Heart right ventricle (tissue), 16 donors: Measurements from ENCODE around the gene SMG6. TPM values are rescaled to one million over a fixed set of nuclear protein-coding genes. Genes with fewer than 3 reads are reported as not detected.

Source experiments
- ATAC-seq, 8 donors: fragments of 200-7000 bp; cut with Tn5 transposase; one replicate each; pipeline ENCODE4 v1.9.1; 2020; ENCODE audit warnings: mild to moderate bottlenecking in 8 of 8, moderate library complexity in 8 of 8, moderate number of reproducible peaks in 1 of 8
- DNase-seq, 2 donors: peaks; one replicate each; pipeline ENCODE4 v3.0.0-alpha.2; 2020
- H3K27ac ChIP-seq, 10 donors: fragments of 200-600 bp; sonication (generic) in 2 of 10; one replicate each; pipeline versions ENCODE4 v1.5.0 to v1.8.0; 2020 to 2022; ENCODE audit warnings: mild to moderate bottlenecking in 3 of 10
- H3K27me3 ChIP-seq, 7 donors: fragments of 200-600 bp; one replicate each; pipeline ENCODE4 v1.8.0; 2021 to 2022; ENCODE audit warnings: mild to moderate bottlenecking in 2 of 7
- H3K36me3 ChIP-seq, 9 donors: fragments of 200-600 bp; sonication (generic) in 1 of 9; one replicate each; pipeline versions ENCODE4 v1.5.0 to v1.8.0; 2020 to 2022; ENCODE audit warnings: mild to moderate bottlenecking in 2 of 9
- H3K4me1 ChIP-seq, 9 donors: fragments of 200-600 bp; sonication (generic) in 1 of 9; one replicate each; pipeline versions ENCODE4 v1.5.0 to v1.8.0; 2020 to 2022; ENCODE audit warnings: mild to moderate bottlenecking in 4 of 9
- H3K4me3 ChIP-seq, 10 donors: fragments of 200-600 bp; sonication (generic) in 2 of 10; one replicate each; pipeline versions ENCODE4 v1.5.0 to v1.8.0; 2020 to 2022; ENCODE audit warnings: mild to moderate bottlenecking in 7 of 10, moderate library complexity in 2 of 10
- H3K9me3 ChIP-seq, 11 donors: fragments of 200-600 bp in 10 of 11; sonication (generic) in 2 of 11; one replicate each; pipeline versions ENCODE4 v1.5.0 to v1.8.0; 2013 to 2022; ENCODE audit warnings: mild to moderate bottlenecking in 2 of 11, control low read depth in 1 of 11, moderate library complexity in 1 of 11
- CTCF ChIP-seq, 9 donors: fragments of 200-600 bp; sonication (generic) in 2 of 9; IDR thresholded peaks; one replicate each; pipeline versions ENCODE4 v1.5.0 to v1.8.0; 2021 to 2022; ENCODE audit warnings: antibody characterized with exemption in 9 of 9, mild to moderate bottlenecking in 5 of 9, moderate library complexity in 1 of 9
- WGBS, 2 donors: extraction: QIAGEN DNeasy Blood & Tissue Kit; methylation state at CpG; one replicate each; pipeline ENCODE4 v1.1.7; 2013; ENCODE audit warnings: inconsistent platforms in 1 of 2; 5-methylcytosine and 5-hydroxymethylcytosine counted together
- intact Hi-C, 10 donors: fragments of 100-400 bp; cut with DNase I; formaldehyde crosslinking; loops; one replicate each; pipeline versions ENCODE4 v1.11.1 to v1.14.2; 2022
- polyA plus RNA-seq, 2 donors: library from polyadenylated mRNA; stranded (reverse); fragments of 200-250 nt; gene quantifications; one replicate each; pipeline ENCODE4 v1.2.3, GENCODE V29; 2013
- total RNA-seq, 10 donors: library from RNA; stranded (reverse); fragmentation: NEBNext Ultra II Directional in 3 of 10; extraction: Animal tissue kit (Norgen Biotek cat#: 25700) in 3 of 10; gene quantifications; one replicate each; pipeline versions ENCODE4 v1.2.1 to v1.2.4, GENCODE V29; 2021 to 2023
- donor health status: Arrhythmogenic right ventricular cardiomyopathy.
- donor health status: ischemic (EF 13 %, LVEDD 7.1; RV severe dilation, severe dysfunction).
- donor health status: healthy with polysubstance abuse.
- donor health status: DM: no; HTN: yes; CAD: no.
- donor health status: DM: no; HTN: no; CAD: no.
- donor health status: ischemic (EF 25% LVEDD 6.9; RV normal size, moderate dysfunction).
- donor health status: ischemic (EF 25% LVEDD 5.7; RV mildly dilated, moderate dysfunction).
- donor health status: healthy.
- donor health status: DM: yes; HTN: yes; CAD: no.
- donor health status: Ischemic cardiomyopathy.
- donor health status: ischemic (EF 35%, LVEDD 5.7; RV mildly dilated, moderate dysfunction).
- donor health status: nonischemic (EF 11% LVEDD 7.7; RV severe dilation, severe dysfunction).
- donor health status: DM: yes; HTN: yes; CAD: no.
- donor health status: PGD.
- donor health status: ischemic (EF 29% LVEDD 5.4; RV normal size, mild dysfunction).
- donor health status: nonischemic (EF 23%, LVEDD 6.1; RV moderate dilation, normal function).

SMG6 gene
- total and polyA plus RNA-seq, 12 donors, result 13.6 to 28.1 (median 19.6) TPM

- Histone ChIP-seq H3K4me3 (no peak overlapping the region), H3K4me1 (peaks cover 5 to 40% (median 21%) of the 10 kb centered on the region in 9 donors), H3K27ac (no peak overlapping the region), H3K9me3 (no peaks in the 10 kb centered on the region), H3K27me3 (peaks cover 0 to 52% (median 3%) of the 10 kb centered on the region in 7 donors), H3K36me3 (no peaks in the 10 kb centered on the region)
- DNase-seq, result no peak
- no peak for TF ChIP-seq CTCF (IDR thresholded peaks at IDR 0.05)
- WGBS, 2 donors, result 78 to 82% methylated on average over 8 of the region's 8 CpGs
- no peak for ATAC-seq
- intact Hi-C loops, result loop anchor here in 1 of 10 donors (10.0 kb wide), 1 partner anchor 295 kb away; the partner anchor contains the start of gene WDR81
These were observed 283.9 kb downstream of the SMG6 start for GRCh38 chr17:2019723-2020122.

- ATAC-seq (no peak), DNase-seq (no peak)
- Histone ChIP-seq H3K27ac (no peak overlapping the region), H3K9me3 (no peaks in the 10 kb centered on the region), H3K4me3 (no peak overlapping the region), H3K27me3 (peaks cover 0 to 44% (median 0%) of the 10 kb centered on the region in 7 donors), H3K4me1 (peaks cover 2 to 36% (median 13%) of the 10 kb centered on the region in 9 donors), H3K36me3 (no peaks in the 10 kb centered on the region)
- intact Hi-C loops, result no loop called here
- WGBS, 2 donors, result 80 to 82% methylated on average over 24 of the region's 24 CpGs
- TF ChIP-seq CTCF (IDR thresholded peaks at IDR 0.05), result no peak
These were observed 284.7 kb downstream of the SMG6 start for GRCh38 chr17:2018716-2019510.

GRCh38 chr17:2017274-2017941, 286.2 kb downstream of the SMG6 start:
- 90 to 92% methylated on average over 19 of the region's 19 CpGs for WGBS, 2 donors
- Histone ChIP-seq H3K4me3 (no peak overlapping the region), H3K9me3 (no peaks in the 10 kb centered on the region), H3K4me1 (peaks cover 0 to 29% (median 5%) of the 10 kb centered on the region in 9 donors), H3K27me3 (peaks cover 0 to 29% (median 0%) of the 10 kb centered on the region in 7 donors), H3K27ac (no peak overlapping the region), H3K36me3 (no peaks in the 10 kb centered on the region)
- TF ChIP-seq CTCF (IDR thresholded peaks at IDR 0.05), result no peak
- DNase-seq, result no peak
- intact Hi-C loops, result no loop called here
- no peak for ATAC-seq

- 94 to 95% methylated on average over 20 of the region's 20 CpGs for WGBS, 2 donors
- TF ChIP-seq CTCF (IDR thresholded peaks at IDR 0.05), result no peak
- H3K27ac ChIP-seq, result no peak overlapping the region
These were observed 287.1 kb downstream of the SMG6 start for GRCh38 chr17:2016494-2016893.

More at GRCh38 chr17:2016494-2016893, 287.1 kb downstream of the SMG6 start:
- Histone ChIP-seq H3K9me3 (no peaks in the 10 kb centered on the region), H3K4me3 (no peak overlapping the region), H3K27me3 (peaks cover 0 to 20% (median 0%) of the 10 kb centered on the region in 7 donors), H3K4me1 (peaks cover 0 to 38% (median 15%) of the 10 kb centered on the region in 9 donors), H3K36me3 (no peaks in the 10 kb centered on the region)
- DNase-seq, result no peak
- peak in 1 of 8 donors; percentile 38 for ATAC-seq
- intact Hi-C loops, result no loop called here
